Pancreas (tissue), 10 donors: ENCODE measurements around the gene CASTOR1. TPM values are rescaled to one million over a fixed set of nuclear protein-coding genes. Genes with fewer than 3 reads are reported as not detected.

ENCODE experiments used
- ATAC-seq, 4 donors: fragments of 200-7000 bp; cut with Tn5 transposase; one replicate each; pipeline versions ENCODE4 v1.8.0 to v1.9.1; 2020; ENCODE audit warnings: mild to moderate bottlenecking in 4 of 4, moderate library complexity in 4 of 4
- DNase-seq, 6 donors: peaks; one replicate each; pipeline ENCODE4 v3.0.0-alpha.2; 2020
- FAIRE-seq: peaks from 2 replicates; lab custom pipeline; 2012; peaks lifted over from hg19 to GRCh38; lab: Jason Lieb, UNC
- H3K27ac ChIP-seq, 4 donors: fragments of 200-600 bp; sonication (generic); 1 replicate in 3 of 4; 2 replicates in 1 of 4; pipeline versions ENCODE4 v1.5.0 to v1.8.0; 2020
- H3K27me3 ChIP-seq, 4 donors: fragments of 200-600 bp; one replicate each; pipeline ENCODE4 v1.8.0; 2021
- H3K36me3 ChIP-seq, 3 donors: fragments of 200-600 bp; sonication (generic) in 1 of 3; one replicate each; pipeline versions ENCODE4 v1.5.0 to v1.8.0; 2020 to 2021
- H3K4me1 ChIP-seq, 3 donors: fragments of 200-600 bp; one replicate each; pipeline ENCODE4 v1.8.0; 2021
- H3K4me3 ChIP-seq, 4 donors: fragments of 200-600 bp; sonication (generic) in 2 of 4; one replicate each; pipeline versions ENCODE4 v1.5.0 to v1.8.0; 2020 to 2021
- H3K9me3 ChIP-seq, 4 donors: fragments of 200-600 bp; one replicate each; pipeline ENCODE4 v1.8.0; 2021
- WGBS, 2 donors: extraction: QIAGEN DNeasy Blood & Tissue Kit; methylation state at CpG; one replicate each; pipeline ENCODE4 v1.1.7; 2013; 5-methylcytosine and 5-hydroxymethylcytosine counted together
- intact Hi-C, 3 donors: fragments of 100-400 bp; cut with DNase I; formaldehyde crosslinking; loops; one replicate each; pipeline versions ENCODE4 v1.11.1 to v1.14.2; 2022
- polyA plus RNA-seq, 2 donors: library from polyadenylated mRNA; stranded (reverse); fragments of 200-250 nt; gene quantifications; one replicate each; pipeline ENCODE4 v1.2.3, GENCODE V29; 2013
- total RNA-seq, 6 donors: library from RNA; stranded (reverse); fragmentation: NEBNext Ultra II Directional in 4 of 6; extraction: Animal tissue kit (Norgen Biotek cat#: 25700) in 4 of 6; gene quantifications; one replicate each; pipeline versions ENCODE4 v1.2.1 to v1.2.4, GENCODE V29; 2021 to 2023
- TF ChIP-seq, protein P1 (sequence below), 4 donors: fragments of 200-600 bp; sonication (generic) in 3 of 4; IDR thresholded peaks; one replicate each; pipeline versions ENCODE4 v1.5.0 to v1.8.0; 2021; ENCODE audit warnings: antibody characterized with exemption in 4 of 4
- donor health status: healthy with polysubstance abuse.
- donor health status: DM: no; HTN: no; CAD: no; lungs with moderate emphysema.
- donor health status: DM: no; HTN: no; CAD: no.
- donor health status: control.
- donor health status: control.
- donor health status: Bipolar disorder and iron deficiency.
- donor health status: DM: yes; HTN: yes; CAD: no.
- donor health status: DM: no; HTN: no; CAD: no.
- donor health status: DM: no; HTN: no; CAD: no.
- donor health status: DM: yes; HTN: yes; CAD: no.

The CASTOR1 gene
- total and polyA plus RNA-seq, 8 donors = 1.8 to 8.3 (median 4.2) TPM

DNA sequence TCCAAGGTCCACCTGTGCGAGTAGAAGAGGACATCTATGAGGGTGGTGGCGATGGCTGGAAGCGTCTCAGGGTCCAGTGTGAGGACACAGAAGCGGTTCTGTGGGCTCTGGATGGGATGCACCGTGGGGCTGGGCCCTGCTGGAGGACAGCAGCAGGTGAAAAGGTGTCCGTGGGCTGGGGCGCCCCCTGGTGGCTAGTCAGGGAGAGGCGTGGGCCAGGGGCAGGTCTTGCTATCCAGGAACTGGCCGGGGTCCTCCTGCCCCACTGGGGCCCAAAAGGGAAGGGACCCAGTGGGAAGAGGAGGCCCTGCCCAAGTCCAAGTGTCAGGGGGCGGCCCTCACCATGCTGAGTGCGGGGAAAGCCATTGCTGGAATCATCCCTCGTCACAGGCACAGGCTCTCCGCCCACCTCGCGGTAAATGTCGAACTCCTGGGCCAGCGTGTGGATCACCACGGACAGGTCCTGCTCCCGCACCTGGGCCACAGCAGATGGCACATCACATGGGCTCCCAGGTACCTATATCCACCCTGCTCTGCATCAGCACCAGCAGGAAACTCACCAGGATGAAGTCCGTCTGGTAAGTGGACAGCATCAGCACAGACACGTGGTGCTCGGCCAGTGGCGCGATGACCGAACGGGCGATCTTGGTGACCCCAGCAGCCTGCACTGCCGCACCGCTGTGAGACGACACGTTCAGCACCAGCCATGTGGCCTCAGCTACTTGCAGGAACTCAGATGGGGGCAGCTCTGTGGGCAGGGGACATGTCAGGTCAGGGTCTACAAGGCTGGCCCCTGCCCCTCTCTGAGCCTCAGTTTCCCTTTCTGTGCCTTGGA, 2.3 kb downstream of the CASTOR1 start:
- no peak for FAIRE-seq
- 53 to 64% methylated on average over 31 of the region's 31 CpGs for WGBS, 2 donors
- peak; percentile 50 to 91 (median 76) for DNase-seq
- Histone ChIP-seq H3K9me3 (no peaks in the 10 kb centered on the region), H3K36me3 (peaks cover 0 to under 1% (median 0%) of the 10 kb centered on the region in 3 donors), H3K4me1 (peaks cover 10 to 23% (median 22%) of the 10 kb centered on the region in 3 donors), H3K4me3 (no peak overlapping the region), H3K27me3 (no peaks in the 10 kb centered on the region), H3K27ac (no peak overlapping the region)
- intact Hi-C loops = loop anchor here in 2 of 3 donors (5.0 kb wide), 2 partner anchors 95 to 100 kb away; partner anchors contain the start of gene RNF215 (in 1 of the 2)
- TF ChIP-seq, protein P1, sequence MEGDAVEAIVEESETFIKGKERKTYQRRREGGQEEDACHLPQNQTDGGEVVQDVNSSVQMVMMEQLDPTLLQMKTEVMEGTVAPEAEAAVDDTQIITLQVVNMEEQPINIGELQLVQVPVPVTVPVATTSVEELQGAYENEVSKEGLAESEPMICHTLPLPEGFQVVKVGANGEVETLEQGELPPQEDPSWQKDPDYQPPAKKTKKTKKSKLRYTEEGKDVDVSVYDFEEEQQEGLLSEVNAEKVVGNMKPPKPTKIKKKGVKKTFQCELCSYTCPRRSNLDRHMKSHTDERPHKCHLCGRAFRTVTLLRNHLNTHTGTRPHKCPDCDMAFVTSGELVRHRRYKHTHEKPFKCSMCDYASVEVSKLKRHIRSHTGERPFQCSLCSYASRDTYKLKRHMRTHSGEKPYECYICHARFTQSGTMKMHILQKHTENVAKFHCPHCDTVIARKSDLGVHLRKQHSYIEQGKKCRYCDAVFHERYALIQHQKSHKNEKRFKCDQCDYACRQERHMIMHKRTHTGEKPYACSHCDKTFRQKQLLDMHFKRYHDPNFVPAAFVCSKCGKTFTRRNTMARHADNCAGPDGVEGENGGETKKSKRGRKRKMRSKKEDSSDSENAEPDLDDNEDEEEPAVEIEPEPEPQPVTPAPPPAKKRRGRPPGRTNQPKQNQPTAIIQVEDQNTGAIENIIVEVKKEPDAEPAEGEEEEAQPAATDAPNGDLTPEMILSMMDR (IDR thresholded peaks at IDR 0.05) = peak; percentile 69 to 85 (median 78)
- ATAC-seq = peak in 1 of 4 donors; percentile 21

DNA sequence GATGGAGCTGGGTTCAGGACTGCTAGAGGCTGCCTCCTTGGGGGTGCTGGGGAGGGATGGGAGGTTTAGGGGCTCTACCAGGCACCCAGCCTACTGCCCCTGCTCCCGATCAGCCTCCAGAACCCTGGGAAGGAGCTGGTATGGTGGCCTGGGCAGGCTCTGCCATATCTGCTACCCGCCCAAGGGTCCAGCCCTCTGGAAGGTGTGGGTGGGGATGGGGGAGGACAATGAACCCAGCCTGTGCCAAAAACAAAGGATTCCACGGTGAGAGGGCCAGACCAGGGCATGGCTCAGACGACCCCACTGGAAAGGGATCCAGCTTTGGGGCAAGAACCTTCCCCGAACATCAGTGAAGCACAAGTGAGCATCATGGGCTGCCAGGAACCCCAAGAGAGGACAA, 3.0 kb downstream of the CASTOR1 start:
- intact Hi-C loops = loop anchor here in 2 of 3 donors (5.0 kb wide), 2 partner anchors 96 to 101 kb away; partner anchors contain the start of gene RNF215 (in 1 of the 2)
- TF ChIP-seq, protein P1 (IDR thresholded peaks at IDR 0.05) = no peak
- H3K4me3 ChIP-seq = no peak overlapping the region
- FAIRE-seq (no peak), DNase-seq (peak in 1 of 6 donors; percentile 59), ATAC-seq (no peak)
- WGBS, 2 donors = 73 to 78% methylated on average over 5 of the region's 5 CpGs
- H3K9me3 ChIP-seq = no peaks in the 10 kb centered on the region
- H3K27me3 ChIP-seq = no peaks in the 10 kb centered on the region
- no peak overlapping the region for H3K27ac ChIP-seq
- H3K36me3 ChIP-seq = no peaks in the 10 kb centered on the region
- peaks cover 10 to 20% (median 18%) of the 10 kb centered on the region in 3 donors for H3K4me1 ChIP-seq

DNA sequence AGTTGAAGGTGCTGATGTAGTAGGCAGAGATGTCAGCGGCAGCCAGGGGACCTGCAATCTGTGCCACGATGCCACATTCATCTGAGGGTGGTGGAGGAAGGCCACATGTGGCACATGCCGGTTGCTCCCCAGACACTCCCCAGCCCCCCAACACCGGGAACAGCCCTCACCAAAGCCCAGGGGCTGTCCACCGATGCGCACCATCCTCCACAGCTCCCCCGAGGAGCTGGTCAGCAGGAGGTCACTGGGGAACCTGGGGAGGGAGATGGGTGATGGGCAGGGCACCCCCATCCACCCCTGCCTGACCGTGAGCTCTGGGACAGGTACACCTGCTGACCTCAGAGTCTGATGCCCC, 3.5 kb downstream of the CASTOR1 start:
- ATAC-seq (no peak), FAIRE-seq (no peak), DNase-seq (peak in 3 of 6 donors; percentile 25 to 60 (median 52))
- Histone ChIP-seq H3K9me3 (no peaks in the 10 kb centered on the region), H3K4me1 (peaks cover 9 to 14% (median 13%) of the 10 kb centered on the region in 3 donors), H3K27ac (no peak overlapping the region), H3K36me3 (no peaks in the 10 kb centered on the region), H3K4me3 (no peak overlapping the region), H3K27me3 (no peaks in the 10 kb centered on the region)
- intact Hi-C loops = loop anchor here in 2 of 3 donors (5.0 kb wide), 2 partner anchors 96 to 101 kb away; partner anchors contain the start of gene RNF215 (in 1 of the 2)
- WGBS, 2 donors = 77 to 83% methylated on average over 8 of the region's 8 CpGs
- TF ChIP-seq, protein P1 (IDR thresholded peaks at IDR 0.05) = no peak

DNA sequence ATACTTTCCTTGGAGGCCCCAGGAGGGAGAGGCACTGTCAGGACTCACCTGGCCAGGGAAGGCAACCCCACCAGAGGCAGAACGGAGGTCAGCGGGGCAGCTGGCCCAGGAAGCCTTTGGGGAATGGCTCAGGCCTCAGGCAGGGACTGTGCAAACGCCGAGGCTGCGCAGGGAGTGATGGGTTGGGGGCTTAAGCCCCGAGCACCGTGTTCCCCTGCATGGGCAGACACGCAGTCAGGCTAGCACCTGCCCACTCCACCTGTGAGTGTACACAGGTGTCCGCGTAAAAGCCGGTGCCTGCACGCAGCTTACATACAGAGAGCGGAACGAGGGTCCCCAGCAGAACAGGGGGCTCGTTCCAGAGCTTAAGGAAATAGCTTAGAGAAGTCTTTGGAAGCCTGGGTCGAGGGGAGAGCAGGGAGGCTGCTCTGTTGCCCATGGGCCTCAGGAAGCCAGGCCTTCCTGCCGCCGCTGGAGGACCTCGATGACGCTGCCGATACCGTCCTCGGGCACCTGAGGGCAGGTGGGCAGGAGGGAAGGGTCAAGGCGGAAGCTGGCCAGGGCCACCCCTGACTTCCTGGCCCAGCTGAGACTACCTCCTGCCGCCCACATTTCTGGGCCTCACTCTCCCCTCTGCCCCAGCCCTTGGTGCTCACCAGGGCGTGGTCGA, 4.0 kb downstream of the CASTOR1 start:
- ATAC-seq (no peak), FAIRE-seq (no peak), DNase-seq (peak in 3 of 6 donors; percentile 26 to 74 (median 53))
- Histone ChIP-seq H3K27me3 (no peaks in the 10 kb centered on the region), H3K4me3 (no peak overlapping the region), H3K27ac (no peak overlapping the region), H3K36me3 (no peaks in the 10 kb centered on the region), H3K9me3 (no peaks in the 10 kb centered on the region), H3K4me1 (peaks cover 4 to 9% (median 8%) of the 10 kb centered on the region in 3 donors)
- WGBS, 2 donors = 85 to 91% methylated on average over 21 to 27 of the region's 27 CpGs
- TF ChIP-seq, protein P1 (IDR thresholded peaks at IDR 0.05) = no peak
- intact Hi-C loops = loop anchor here in 2 of 3 donors (5.0 kb wide), 2 partner anchors 97 to 102 kb away; partner anchors contain the start of gene RNF215 (in 1 of the 2)
